Germinal center (tissue), 1 donor: ENCODE data around the gene CUL4A.
"Not testable (repeated sequence)": the region's sequence is repeated elsewhere in the genome, so short reads cannot be mapped to it uniquely, and the experiment has no call there.

Source experiments
- DNase-seq: peaks from one replicate; pipeline ENCODE4 v3.0.0; 2012; ENCODE audit warnings: mixed read lengths, low spot score

CUL4A gene

DNA sequence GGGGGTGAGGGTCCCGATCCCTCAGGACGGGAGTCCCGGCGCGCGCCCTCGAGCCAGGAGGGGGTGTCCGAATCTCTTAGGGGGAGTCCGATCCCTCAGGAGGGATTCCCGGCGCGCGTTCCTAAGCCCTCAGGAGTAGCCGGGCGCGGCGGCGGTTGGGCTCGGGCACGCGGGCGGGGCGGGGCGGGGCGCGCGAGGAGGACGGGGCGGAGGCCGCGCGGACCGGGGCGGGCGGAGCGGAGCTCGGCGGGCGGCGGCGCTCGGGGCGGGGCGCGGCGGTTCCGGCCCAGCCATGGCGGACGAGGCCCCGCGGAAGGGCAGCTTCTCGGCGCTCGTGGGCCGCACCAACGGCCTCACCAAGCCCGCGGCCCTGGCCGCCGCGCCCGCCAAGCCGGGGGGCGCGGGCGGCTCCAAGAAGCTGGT is at the start of gene CUL4A:
CUL4A (plus strand) TSS at position 278 of the 423 bp plus-strand sequence; CDS start at position 293, 15 bp downstream.
- DNase-seq = peak; percentile 80

DNA sequence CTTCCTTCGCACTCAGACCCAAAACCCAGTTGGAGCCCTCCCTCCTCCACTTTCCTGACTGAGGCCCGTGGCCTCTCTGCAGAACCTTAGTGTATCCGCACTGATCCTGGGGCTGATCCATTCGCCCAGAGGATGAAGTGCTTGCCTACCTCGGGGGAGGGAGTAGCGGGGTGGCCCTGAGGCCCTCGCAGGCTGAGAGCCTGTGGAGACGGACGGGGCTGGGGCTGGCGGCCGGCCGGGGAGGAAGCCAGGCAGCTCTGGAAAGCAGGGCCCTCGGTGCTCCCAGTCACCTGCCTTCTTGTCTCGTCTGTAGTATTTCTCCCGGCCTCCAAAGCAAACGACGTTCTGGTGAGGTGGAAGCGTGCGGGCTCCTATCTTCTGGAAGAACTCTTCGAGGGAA is 49.7 kb upstream of the CUL4A start:
- no peak for DNase-seq

DNA sequence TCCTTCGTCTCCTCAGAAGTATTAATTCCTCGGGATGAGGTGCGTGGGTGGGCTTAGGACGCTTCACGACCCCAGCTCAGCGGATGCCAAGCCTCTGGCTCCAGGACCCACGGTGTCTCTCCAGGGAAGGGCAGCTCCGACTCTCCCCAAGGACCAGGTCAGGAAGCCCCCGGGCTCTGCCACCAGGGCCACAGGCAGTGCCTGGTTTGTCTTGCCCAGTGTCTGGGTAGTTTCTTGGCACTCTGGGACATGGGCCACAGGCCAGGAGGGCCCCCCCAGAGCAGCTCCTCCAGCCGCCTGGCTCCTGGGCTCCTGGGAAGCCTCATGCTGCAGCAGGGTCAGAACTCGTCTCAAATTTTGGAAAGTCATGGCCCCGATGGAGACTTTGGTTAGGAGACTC is 48.4 kb upstream of the CUL4A start:
- DNase-seq = no peak

DNA sequence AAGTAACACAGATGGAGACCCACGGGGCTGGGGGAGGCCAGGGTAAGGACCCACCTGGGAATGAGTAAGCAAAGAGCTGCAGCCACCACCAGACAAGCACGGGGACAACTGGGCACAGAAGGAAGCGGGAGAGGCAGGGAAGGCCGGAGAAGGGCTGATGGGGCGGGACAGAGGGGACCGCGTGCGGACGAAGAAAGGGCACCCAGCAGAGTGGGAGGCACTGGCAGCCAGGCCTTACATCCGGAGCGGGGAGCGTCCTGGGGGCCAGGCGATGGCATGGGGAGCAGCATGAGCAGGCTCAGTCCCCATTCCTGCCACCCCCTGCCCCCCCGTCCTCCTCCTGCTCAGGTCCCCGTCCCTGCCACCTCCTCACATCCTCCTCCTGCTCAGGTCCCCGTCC is 48.0 kb upstream of the CUL4A start:
- no peak for DNase-seq

DNA sequence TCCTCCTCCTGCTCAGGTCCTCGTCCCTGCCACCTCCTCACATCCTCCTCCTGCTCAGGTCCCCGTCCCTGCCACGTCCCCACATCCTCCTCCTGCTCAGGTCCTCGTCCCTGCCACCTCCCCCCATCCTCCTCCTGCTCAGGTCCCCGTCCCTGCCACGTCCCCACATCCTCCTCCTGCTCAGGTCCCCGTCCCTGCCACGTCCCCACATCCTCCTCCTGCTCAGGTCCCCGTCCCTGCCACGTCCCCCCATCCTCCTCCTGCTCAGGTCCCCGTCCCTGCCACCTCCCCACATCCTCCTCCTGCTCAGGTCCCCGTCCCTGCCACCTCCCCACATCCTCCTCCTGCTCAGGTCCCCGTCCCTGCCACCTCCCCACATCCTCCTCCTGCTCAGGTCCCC is 47.4 kb upstream of the CUL4A start:
- not testable (repeated sequence) for DNase-seq

DNA sequence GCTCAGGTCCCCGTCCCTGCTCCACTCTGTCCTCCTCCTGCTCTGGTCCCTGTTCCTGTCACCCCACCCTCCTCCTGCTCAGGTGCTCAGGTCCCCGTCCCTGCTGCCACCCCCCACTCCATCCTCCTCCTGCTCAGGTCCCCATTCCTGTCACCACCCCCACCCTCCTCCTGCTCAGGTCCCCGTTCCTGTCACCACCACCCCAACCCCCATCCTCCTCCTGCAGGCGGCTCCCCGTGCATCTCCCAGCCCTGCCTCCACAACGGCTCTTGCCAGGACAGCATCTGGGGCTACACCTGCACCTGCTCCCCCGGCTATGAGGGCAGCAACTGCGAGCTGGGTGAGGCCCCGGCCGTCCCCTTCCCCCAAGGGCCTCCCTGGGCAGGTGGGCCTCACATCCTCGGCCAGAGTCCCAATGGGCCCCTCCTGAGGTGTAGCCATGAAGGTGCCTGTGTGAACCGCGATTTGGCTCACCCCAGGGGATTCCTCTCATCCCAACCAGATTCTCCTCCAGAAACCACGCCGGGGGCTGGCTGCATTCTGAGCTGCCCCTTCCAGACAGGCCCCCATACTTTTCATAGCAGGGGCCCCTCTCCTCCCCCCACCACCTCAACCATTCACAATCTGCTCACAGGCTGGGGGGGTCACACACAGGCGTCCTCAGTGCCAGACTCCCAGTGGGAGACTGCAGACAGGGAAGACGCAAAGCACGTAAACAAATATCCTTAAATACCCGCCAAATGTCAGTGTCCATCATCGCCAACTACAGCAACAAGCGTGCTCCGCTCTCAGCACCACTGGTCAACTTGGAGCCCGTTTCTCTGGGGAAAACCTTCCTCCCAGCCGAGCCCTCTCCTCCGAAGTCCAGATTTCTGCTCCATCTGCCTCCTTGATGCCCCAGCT is 46.4 kb upstream of the CUL4A start:
- DNase-seq = no peak

DNA sequence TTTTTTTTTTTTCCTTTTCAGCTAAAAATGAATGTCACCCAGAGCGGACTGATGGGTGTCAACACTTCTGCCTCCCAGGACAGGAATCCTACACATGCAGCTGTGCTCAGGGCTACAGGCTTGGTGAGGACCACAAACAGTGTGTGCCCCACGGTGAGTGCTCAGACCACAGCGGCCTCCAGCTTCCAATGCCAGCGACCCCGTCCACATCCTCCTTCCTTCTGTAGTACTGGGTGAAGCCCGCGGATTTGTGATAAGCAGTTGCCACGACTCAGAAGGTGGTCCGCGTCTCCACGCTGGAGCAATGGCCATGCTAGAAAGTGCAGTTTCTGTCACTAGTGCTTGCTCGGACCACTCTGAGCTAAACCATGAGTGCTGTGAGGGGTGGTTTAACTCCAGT is 44.9 kb upstream of the CUL4A start:
- DNase-seq = no peak

DNA sequence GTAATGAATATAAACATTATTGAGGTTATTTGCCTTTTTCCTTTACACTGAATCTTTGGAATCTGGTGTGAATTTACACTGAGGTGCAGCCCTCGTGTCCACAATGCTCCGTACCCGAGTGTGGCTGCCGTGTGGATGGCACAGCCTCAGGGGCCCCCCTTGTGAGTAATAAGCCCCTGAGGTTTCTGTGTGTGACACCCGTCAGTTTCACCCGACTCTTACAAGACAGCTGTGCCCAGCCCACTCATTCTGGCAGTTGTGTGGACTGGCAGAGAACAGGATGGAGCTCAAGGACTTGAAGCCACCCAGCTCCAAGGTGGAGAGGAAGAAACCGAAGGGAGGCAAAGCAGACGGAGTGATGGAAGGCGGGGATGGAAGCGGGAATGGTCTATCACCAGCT is 43.1 kb upstream of the CUL4A start:
- no peak for DNase-seq

DNA sequence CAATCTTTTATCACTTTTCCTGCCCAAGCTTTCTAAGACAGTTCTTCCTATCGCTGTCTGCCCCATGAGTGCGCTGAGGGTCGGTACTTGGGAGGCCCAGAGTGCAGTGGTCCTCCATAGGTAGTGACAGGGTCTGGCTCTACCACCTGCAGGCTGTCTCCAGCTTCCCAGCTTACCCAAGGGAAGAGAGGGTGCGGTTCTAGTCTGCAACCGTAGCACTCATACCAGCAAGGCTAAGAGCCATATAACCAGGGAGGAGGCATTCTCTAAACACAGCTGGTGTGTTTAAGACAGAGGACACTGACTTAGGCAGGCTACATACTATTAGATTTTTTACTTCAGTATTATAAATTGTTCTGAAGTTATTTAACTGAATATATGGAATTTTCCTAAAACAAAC is 42.7 kb upstream of the CUL4A start:
- no peak for DNase-seq

DNA sequence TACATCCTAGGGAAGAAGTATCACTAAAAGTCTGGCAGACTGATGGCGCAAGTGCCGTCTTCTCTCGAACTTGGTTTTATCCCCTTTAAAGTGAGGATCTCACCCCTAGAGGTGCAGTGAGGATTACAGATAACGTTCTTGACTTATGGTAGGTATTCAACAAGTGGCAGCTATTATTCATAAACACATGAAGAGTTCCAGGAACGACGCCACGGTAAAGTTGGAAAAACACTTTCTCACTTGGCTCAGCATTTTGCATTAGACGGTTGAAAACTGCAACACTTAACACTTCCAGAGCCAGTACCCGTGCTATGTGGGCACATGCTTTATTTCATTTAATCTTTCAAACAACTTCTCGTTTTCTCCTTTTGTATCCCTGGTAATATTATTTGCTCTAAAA is 42.3 kb upstream of the CUL4A start:
- DNase-seq = no peak

DNA sequence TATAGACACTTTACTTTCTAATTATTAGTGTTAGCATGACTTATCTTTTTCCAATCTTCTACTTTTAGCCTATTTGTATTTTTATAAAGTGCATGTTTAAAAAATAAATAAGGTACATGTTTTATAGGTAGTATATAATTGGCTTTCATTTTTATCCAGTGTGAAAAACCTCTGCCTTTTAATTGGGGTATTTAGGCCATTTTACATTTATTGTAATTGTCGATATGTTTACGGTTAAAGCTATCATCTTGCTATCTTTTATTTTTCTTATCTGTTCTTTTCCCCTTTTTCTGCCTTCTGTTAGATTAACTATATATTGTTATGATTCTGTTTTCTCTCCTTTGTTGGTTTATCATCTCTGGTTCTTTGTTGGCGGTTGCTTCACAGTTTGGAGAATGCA is 41.8 kb upstream of the CUL4A start:
- DNase-seq = no peak

DNA sequence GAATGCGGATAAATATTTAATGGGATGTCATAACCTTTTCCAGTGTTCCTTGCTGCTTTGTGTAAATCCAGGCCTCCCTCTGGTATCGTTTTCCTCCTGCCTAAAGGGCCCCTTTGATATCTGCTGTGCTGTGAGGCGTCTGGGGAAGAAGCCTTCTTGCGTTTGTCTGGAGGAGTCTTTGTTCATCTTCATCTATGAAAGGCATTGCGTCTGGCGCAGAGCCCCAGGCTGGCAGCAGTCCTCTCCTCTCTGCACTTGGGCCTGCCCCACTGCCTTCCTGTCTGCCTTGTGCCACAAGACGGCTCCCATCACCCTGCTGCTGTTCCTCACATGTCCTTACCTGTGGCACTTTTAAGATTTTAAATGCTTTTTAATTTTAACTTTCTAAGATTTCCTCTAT is 41.2 kb upstream of the CUL4A start:
- no peak for DNase-seq

DNA sequence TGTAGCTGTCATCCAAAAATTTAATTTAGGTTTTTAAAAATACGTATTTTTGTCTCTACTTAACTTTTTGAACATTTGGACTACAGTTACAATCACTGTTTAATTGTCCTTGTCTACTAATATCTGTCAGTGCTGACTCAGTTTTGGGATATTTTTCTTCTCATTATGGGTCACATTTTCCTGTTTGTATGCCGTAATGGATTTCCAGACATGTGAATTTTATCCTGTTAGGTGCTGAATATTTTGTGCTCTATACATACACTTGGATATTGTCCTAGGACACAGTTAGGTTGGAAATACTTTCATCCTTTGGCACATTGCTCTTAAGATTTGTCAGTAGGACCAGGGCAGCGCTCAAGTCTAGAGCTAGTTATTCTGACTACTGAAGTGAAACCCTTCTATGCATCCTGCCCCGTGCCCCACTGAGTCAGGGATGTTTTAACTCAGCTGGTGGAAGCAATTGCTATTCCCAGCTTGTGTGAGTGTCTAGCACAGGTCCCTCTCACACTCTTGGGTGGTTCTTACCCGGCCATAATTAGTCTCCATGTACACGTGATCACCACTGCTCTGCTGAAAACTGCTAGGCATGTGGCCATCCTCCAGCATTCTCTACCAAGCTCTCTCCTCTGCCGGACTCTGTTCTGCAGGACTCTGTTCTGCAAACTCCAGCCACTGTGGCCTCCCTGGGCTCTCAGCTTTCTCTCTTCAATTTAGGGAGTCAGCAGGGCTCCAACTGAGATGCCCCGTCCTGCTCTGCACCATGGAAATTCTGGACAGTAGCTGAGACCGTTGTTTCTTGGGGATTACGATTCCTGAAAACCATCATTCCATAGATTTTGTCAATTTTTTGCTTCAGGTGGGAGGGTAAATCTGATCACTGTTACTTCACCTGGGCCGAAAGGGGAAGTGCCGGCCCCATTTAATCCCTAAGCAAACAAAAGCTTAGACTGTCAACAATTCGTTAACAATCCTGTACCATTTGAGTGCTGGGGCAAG is 39.8 kb upstream of the CUL4A start:
- DNase-seq = no peak

DNA sequence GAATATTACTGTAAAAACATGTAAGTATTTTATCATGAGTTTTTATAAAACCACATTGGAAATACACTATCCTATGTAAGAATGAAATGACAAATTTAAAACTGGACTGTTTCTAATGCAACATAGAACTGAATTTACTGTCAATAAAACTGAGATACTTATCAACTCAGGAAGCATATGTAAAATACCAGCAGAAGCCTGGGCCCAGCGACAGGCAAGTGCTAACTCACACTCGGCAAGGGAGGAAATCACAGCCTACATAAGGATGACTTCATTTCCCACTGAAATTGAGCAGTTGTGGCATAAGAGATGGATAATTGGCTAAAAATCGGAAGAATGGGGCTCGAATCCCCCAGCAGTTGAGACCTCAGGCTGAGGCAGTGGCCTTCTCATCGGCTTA is 38.9 kb upstream of the CUL4A start:
- no peak for DNase-seq

DNA sequence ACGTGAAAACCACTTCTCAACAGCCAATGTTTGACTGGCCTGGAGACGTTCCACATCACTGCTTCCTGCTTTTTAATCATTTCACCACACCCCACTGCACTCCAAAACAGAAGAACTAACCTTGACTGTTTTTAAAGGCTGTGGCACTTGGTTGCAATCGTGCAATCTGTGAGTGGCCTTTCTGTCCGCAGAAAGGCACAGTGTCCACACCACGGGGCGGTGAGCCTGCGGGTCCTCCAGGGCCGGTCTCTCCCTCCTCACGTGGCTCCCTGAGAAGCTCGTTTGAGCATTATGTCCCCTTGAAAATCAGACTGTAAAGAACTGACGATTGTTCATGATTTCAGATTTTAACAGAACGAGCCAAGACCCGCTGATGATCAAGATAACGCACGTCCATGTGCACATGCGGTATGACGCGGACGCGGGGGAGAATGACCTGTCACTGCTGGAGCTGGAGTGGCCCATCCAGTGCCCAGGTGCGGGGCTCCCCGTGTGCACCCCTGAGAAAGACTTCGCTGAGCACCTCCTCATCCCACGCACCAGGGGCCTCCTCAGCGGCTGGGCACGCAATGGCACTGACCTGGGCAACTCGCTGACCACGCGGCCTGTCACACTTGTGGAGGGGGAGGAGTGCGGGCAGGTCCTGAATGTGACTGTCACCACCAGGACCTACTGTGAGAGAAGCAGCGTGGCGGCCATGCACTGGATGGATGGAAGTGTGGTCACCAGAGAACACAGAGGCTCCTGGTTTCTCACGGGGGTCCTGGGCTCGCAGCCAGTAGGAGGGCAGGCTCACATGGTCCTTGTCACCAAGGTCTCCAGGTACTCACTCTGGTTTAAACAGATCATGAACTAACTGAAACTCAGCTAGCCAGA is 37.9 kb upstream of the CUL4A start:
- no peak for DNase-seq

DNA sequence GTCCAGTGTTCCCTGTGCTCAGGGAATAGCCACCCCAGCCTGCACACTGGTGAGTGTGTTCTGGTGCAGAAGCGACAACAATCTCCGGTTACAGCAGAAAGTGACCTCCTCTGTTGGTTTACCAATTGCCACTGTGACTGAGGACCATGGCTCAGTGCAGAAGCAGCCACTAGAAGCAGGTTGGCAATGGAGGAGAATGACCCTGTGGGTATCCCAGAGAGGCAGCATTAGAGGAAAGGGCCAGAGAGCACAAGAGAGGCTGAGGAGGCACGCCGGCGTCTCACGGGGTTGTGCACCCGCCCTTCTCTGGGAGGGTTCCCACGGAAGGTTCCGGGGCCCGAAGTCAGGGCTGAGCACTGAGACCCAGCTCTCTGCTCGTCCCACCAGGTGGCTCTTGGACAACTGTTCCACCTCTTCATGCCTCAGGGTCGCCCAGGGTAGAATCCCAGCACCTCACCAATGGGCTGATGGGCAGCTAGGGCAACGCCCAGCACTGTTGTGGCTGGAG is 36.9 kb upstream of the CUL4A start:
- no peak for DNase-seq

DNA sequence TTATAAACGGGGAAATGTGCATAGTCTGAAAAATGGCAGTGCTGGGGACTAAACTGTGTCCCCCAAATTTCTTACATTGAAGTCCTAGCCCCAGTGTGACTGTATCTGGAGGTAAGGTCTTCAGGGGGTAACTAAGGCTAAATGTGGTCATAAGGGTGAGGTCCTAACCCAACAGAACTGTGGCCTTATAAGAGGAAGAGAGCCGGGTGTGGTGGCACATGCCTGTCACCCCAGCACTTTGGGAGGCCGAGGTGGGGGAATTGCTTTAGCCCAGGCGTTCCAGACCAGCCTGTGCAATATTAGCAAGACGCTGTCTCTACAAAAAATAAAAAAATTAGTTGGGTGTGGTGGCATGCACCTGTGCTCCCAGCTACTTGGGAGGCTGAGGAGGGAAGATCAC is 33.1 kb upstream of the CUL4A start:
- DNase-seq = no peak

DNA sequence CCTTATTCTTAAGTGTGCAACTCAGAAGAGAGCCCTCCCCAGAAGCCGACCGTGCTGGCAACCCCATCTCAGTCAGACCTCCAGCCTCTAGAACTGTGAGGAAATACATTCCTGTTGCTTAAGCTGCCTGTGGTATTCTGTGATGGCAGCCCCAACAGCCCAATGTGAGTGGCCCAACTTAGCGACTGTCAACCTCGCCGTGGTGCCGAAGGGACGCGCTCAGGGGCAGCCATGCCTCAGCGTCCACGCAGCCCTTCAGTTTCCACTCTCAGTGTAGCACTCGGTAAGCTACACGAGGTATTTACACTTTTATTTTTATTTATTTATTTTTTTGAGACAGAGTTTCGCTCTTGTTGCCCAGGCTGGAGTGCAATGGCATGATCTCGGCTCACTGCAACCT is 32.6 kb upstream of the CUL4A start:
- DNase-seq = no peak

DNA sequence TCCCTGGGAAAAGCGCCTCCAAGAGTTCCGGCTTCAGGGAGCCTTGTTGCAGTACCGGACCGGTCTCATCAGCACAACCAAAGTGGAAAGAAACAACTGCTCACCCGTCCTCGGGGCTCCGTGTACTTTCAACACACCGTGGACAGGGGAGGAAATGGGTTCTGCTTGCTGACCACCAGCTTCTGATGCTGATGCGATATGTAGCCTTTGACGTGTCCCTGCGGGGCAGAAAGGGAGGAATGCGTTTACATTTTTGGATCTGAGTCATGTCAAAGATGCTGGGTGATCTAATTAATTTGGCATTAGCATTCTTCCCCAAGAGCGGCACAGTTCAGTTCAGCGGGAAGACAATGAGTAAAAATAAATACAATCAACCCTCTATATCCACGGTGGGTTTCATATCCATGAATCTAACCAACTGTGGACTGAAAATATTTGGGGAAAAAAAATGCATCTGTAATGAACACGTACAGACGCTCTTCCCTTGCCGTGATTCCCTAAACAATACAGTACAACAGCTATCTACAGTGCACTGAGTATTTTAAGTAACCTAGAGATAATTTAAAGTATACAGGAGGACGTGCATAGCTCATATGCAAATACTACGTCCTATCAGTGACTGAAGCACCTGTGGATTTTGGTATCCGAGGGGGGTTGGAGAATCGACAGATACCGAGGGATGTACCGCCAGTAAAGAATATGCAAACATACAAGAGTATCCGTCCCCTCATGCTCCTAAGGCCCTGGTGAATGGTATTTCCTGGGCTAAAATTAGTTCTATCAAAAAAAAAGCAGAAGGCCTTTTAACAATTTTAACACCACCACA is 31.1 kb upstream of the CUL4A start:
- no peak for DNase-seq

DNA sequence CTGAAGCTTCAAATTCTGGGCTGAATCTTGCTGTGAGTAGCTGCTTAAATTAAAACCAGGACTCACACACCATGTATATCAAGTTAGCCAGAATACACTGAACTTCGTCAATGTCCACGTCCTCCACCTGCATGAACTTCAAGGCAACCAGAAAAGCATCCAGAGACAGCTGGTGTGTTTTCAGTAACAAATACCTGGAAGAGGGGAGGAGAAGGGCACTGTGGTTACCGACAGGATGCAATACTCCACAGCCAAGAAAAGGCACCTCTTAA is 30.6 kb upstream of the CUL4A start:
- DNase-seq = no peak
